Activated naive CD4-positive, alpha-beta T cell treated with anti-CD3 and anti-CD28 coated beads, Interleukin-2, amount 10 ng/mL, durations not matched to agents 7 days and 5 days (primary cell): Measurements from ENCODE around the gene HPS5.
A peak's percentile ranks its signal among the peaks of the same experiment; 100 is the strongest.
"Not testable (repeated sequence)": the region's sequence is repeated elsewhere in the genome, so short reads cannot be mapped to it uniquely, and the experiment has no call there.

Experiments
- CTCF ChIA-PET: fragments of 350-600 bp; sonication (Branson Sonifier 250); formaldehyde crosslinking; loops from one replicate; lab custom pipeline; 2021; ENCODE audit warnings: antibody characterized with exemption; lab: Charles Lee
- DNase-seq: peaks from one replicate; pipeline ENCODE4 v3.0.0-alpha.2; 2020
- H3K27ac Mint-ChIP-seq: one replicate; pipeline ENCODE4 v1.8.0; 2021; ENCODE audit warnings: mild to moderate bottlenecking, moderate library complexity, mixed read lengths
- H3K27me3 Mint-ChIP-seq: one replicate; pipeline ENCODE4 v1.8.0; 2021; ENCODE audit warnings: mild to moderate bottlenecking, mixed read lengths
- H3K36me3 Mint-ChIP-seq: one replicate; pipeline ENCODE4 v1.8.0; 2021; ENCODE audit warnings: mixed read lengths
- H3K4me1 Mint-ChIP-seq: one replicate; pipeline ENCODE4 v1.8.0; 2021; ENCODE audit warnings: mixed read lengths
- H3K4me3 Mint-ChIP-seq: one replicate; pipeline ENCODE4 v1.8.0; 2021; ENCODE audit warnings: mild to moderate bottlenecking, moderate library complexity, mixed read lengths
- H3K9me3 Mint-ChIP-seq: one replicate; pipeline ENCODE4 v1.8.0; 2021; ENCODE audit warnings: mixed read lengths

HPS5 gene

GRCh38 chr11:18248561-18248960, 73.4 kb downstream of the HPS5 start, which contains the start of gene SAA2:
SAA2 (minus strand) TSS chr11:18248668; CDS start chr11:18248011, 657 bp downstream.
- Mint-ChIP-seq H3K27me3 (peaks cover 19% of the 10 kb centered on the region), H3K4me3 (no peak within 1 kb of the TSS), H3K36me3 (no peaks in the 10 kb centered on the region), H3K9me3 (no peaks in the 10 kb centered on the region), H3K27ac (no peak within 1 kb of the TSS), H3K4me1 (peaks cover 32% of the 10 kb centered on the region)
- CTCF ChIA-PET: interaction anchor here (0.7 kb wide), 1 partner anchor 474 kb away, joined by 3 read pairs; no protein-coding TSS in a partner anchor
- DNase-seq: no peak

- Mint-ChIP-seq H3K4me1 (peaks cover 32% of the 10 kb centered on the region), H3K27ac (peak overlapping the region; percentile 83), H3K27me3 (peaks cover 24% of the 10 kb centered on the region)
- not testable (repeated sequence) for H3K36me3 Mint-ChIP-seq, DNase-seq, H3K4me3 Mint-ChIP-seq, H3K9me3 Mint-ChIP-seq
- CTCF ChIA-PET: interaction anchor here (2.0 kb wide), 1 partner anchor 74 kb away, joined by 4 read pairs; the partner anchor contains the start of genes GTF2H1 and HPS5
Measured at GRCh38 chr11:18247191-18247581, 74.8 kb downstream of the HPS5 start.

GRCh38 chr11:18246379-18247190, 75.4 kb downstream of the HPS5 start:
- not testable (repeated sequence) for H3K36me3 Mint-ChIP-seq, H3K9me3 Mint-ChIP-seq
- CTCF ChIA-PET: interaction anchor here (0.9 to 2.0 kb wide), 4 partner anchors 75 to 516 kb away, joined by 3 to 4 read pairs (median 4); partner anchors contain the start of genes GTF2H1 and HPS5
- Mint-ChIP-seq H3K4me1 (peaks cover 32% of the 10 kb centered on the region), H3K27ac (peak overlapping the region; percentile 83), H3K4me3 (peak overlapping the region; percentile 48), H3K27me3 (peaks cover 22% of the 10 kb centered on the region)
- DNase-seq: peak; percentile 46

GRCh38 chr11:18245396-18245795, 76.5 kb downstream of the HPS5 start:
- Mint-ChIP-seq H3K27me3 (peaks cover 18% of the 10 kb centered on the region), H3K4me3 (no peak overlapping the region), H3K27ac (no peak overlapping the region), H3K36me3 (no peaks in the 10 kb centered on the region), H3K9me3 (no peaks in the 10 kb centered on the region), H3K4me1 (peaks cover 32% of the 10 kb centered on the region)
- no peak for DNase-seq
- CTCF ChIA-PET: interaction anchor here (0.6 to 3.0 kb wide), 8 partner anchors 14 to 517 kb away, joined by 3 to 15 read pairs (median 5); partner anchors contain the start of genes GTF2H1 and HPS5

- CTCF ChIA-PET: interaction anchor here (0.6 to 3.0 kb wide), 53 partner anchors 9 to 531 kb away, joined by 3 to 15 read pairs (median 4); partner anchors contain the start of genes LDHA, SAAL1, SPTY2D1 and TMEM86A
- H3K4me1 Mint-ChIP-seq: peaks cover 32% of the 10 kb centered on the region
- no peaks in the 10 kb centered on the region for H3K9me3 Mint-ChIP-seq
- peaks cover 23% of the 10 kb centered on the region for H3K27me3 Mint-ChIP-seq
- peak overlapping the region; percentile 58 for H3K27ac Mint-ChIP-seq
- no peak overlapping the region for H3K4me3 Mint-ChIP-seq
- no peaks in the 10 kb centered on the region for H3K36me3 Mint-ChIP-seq
- peak; percentile 81 for DNase-seq
Measured at GRCh38 chr11:18243783-18244362, 78.1 kb downstream of the HPS5 start.

GRCh38 chr11:18239655-18240054, 82.3 kb downstream of the HPS5 start:
- peaks cover 8% of the 10 kb centered on the region for H3K4me1 Mint-ChIP-seq
- no peaks in the 10 kb centered on the region for H3K36me3 Mint-ChIP-seq
- CTCF ChIA-PET: interaction anchor here (2.2 kb wide), 1 partner anchor 124 kb away, joined by 6 read pairs; no protein-coding TSS in a partner anchor
- no peak overlapping the region for H3K4me3 Mint-ChIP-seq
- no peaks in the 10 kb centered on the region for H3K9me3 Mint-ChIP-seq
- no peak overlapping the region for H3K27ac Mint-ChIP-seq
- peaks cover 42% of the 10 kb centered on the region for H3K27me3 Mint-ChIP-seq
- DNase-seq: no peak

- peaks cover 49% of the 10 kb centered on the region for H3K27me3 Mint-ChIP-seq
- no peaks in the 10 kb centered on the region for H3K36me3 Mint-ChIP-seq
- CTCF ChIA-PET: no interaction called here
Measured at GRCh38 chr11:18236664-18237356, 85.1 kb downstream of the HPS5 start, which contains the start of gene SAA4. SAA4 (minus strand) TSS chr11:18236802; CDS start chr11:18235926, 876 bp downstream.

GRCh38 chr11:18235394-18236334, 86.3 kb downstream of the HPS5 start:
- peaks cover 55% of the 10 kb centered on the region for H3K27me3 Mint-ChIP-seq
- no peak overlapping the region for H3K4me3 Mint-ChIP-seq
- H3K9me3 Mint-ChIP-seq: no peaks in the 10 kb centered on the region
- no peak overlapping the region for H3K27ac Mint-ChIP-seq
- CTCF ChIA-PET: interaction anchor here (2.7 kb wide), 1 partner anchor 8 kb away, joined by 13 read pairs; no protein-coding TSS in a partner anchor
- no peaks in the 10 kb centered on the region for H3K4me1 Mint-ChIP-seq
- no peak for DNase-seq
- H3K36me3 Mint-ChIP-seq: no peaks in the 10 kb centered on the region

More at GRCh38 chr11:18236664-18237356, 85.1 kb downstream of the HPS5 start, which contains the start of gene SAA4:
- DNase-seq: no peak
- Mint-ChIP-seq H3K4me3 (no peak within 1 kb of the TSS), H3K9me3 (no peaks in the 10 kb centered on the region), H3K27ac (no peak within 1 kb of the TSS), H3K4me1 (no peaks in the 10 kb centered on the region)

GRCh38 chr11:18233912-18234311, 88.0 kb downstream of the HPS5 start:
- CTCF ChIA-PET: interaction anchor here (2.7 kb wide), 1 partner anchor 10 kb away, joined by 13 read pairs; no protein-coding TSS in a partner anchor
- peaks cover 46% of the 10 kb centered on the region for H3K27me3 Mint-ChIP-seq
- H3K4me3 Mint-ChIP-seq: no peak overlapping the region

GRCh38 chr11:18230859-18231258, 91.1 kb downstream of the HPS5 start:
- H3K27me3 Mint-ChIP-seq: peaks cover 38% of the 10 kb centered on the region

More at GRCh38 chr11:18233912-18234311, 88.0 kb downstream of the HPS5 start:
- no peak for DNase-seq
- Mint-ChIP-seq H3K9me3 (no peaks in the 10 kb centered on the region), H3K36me3 (no peaks in the 10 kb centered on the region), H3K4me1 (no peaks in the 10 kb centered on the region), H3K27ac (no peak overlapping the region)

GRCh38 chr11:18229501-18229900, 92.4 kb downstream of the HPS5 start:
- Mint-ChIP-seq H3K27me3 (peaks cover 31% of the 10 kb centered on the region), H3K4me1 (no peaks in the 10 kb centered on the region), H3K9me3 (no peaks in the 10 kb centered on the region), H3K27ac (no peak overlapping the region), H3K36me3 (no peaks in the 10 kb centered on the region), H3K4me3 (no peak overlapping the region)
- DNase-seq: no peak
- CTCF ChIA-PET: no interaction called here

More at GRCh38 chr11:18230859-18231258, 91.1 kb downstream of the HPS5 start:
- H3K27ac Mint-ChIP-seq: no peak overlapping the region
- no peak overlapping the region for H3K4me3 Mint-ChIP-seq
- CTCF ChIA-PET: interaction anchor here (0.6 kb wide), 1 partner anchor 21 kb away, joined by 3 read pairs; no protein-coding TSS in a partner anchor
- no peaks in the 10 kb centered on the region for H3K4me1 Mint-ChIP-seq
- H3K36me3 Mint-ChIP-seq: no peaks in the 10 kb centered on the region
- H3K9me3 Mint-ChIP-seq: no peaks in the 10 kb centered on the region
- DNase-seq: no peak
